CD4-positive, alpha-beta memory T cell (primary cell): Measurements from ENCODE around the gene SMDT1. TPM values are rescaled to one million over a fixed set of nuclear protein-coding genes. Genes with fewer than 3 reads are reported as not detected.
"Not testable (repeated sequence)": the region's sequence is repeated elsewhere in the genome, so short reads cannot be mapped to it uniquely, and the experiment has no call there.

Experiments
- CTCF ChIA-PET: fragments of 350-600 bp; sonication (Branson Sonifier 250); formaldehyde crosslinking; loops from one replicate; lab custom pipeline; 2021; ENCODE audit warnings: inconsistent platforms; ENCODE audit not compliant: partially characterized antibody; lab: Charles Lee
- POLR2A ChIA-PET: fragments of 350-600 bp; sonication (Branson Sonifier 250); formaldehyde crosslinking; loops from one replicate; lab custom pipeline; 2021; ENCODE audit not compliant: partially characterized antibody; lab: Charles Lee
- DNase-seq, 5 donors: peaks; one replicate each; pipeline versions ENCODE4 v3.0.0 to v3.0.0-alpha.2; 2020 to 2022; ENCODE audit warnings: mixed read lengths in 1 of 5
- H3K27ac ChIP-seq: one replicate; pipeline ENCODE4 v1.7.0; 2013; ENCODE audit warnings: low read depth, low read length
- H3K27me3 ChIP-seq: 2 replicates; pipeline ENCODE4 v1.7.0; 2013; ENCODE audit warnings: mild to moderate bottlenecking, low read length, moderate library complexity; ENCODE audit not compliant: insufficient read depth
- H3K36me3 ChIP-seq: 2 replicates; pipeline ENCODE4 v1.7.0; 2013; ENCODE audit warnings: mild to moderate bottlenecking, low read length, moderate library complexity; ENCODE audit not compliant: insufficient read depth
- H3K4me1 ChIP-seq: 2 replicates; pipeline ENCODE4 v1.7.0; 2013; ENCODE audit warnings: mild to moderate bottlenecking, low read length, moderate library complexity; ENCODE audit not compliant: insufficient read depth
- H3K4me3 ChIP-seq, 2 donors: one replicate each; pipeline ENCODE4 v1.7.0; 2013; ENCODE audit warnings: low read length in 2 of 2, mild to moderate bottlenecking in 1 of 2
- H3K9me3 ChIP-seq, 2 donors: one replicate each; pipeline ENCODE4 v1.7.0; 2013; ENCODE audit warnings: low read length in 2 of 2, control low read depth in 1 of 2; ENCODE audit not compliant: control insufficient read depth in 1 of 2
- H3K27ac Mint-ChIP-seq, 7 donors: one replicate each; pipeline ENCODE4 v1.8.0; 2020 to 2021; ENCODE audit warnings: mixed read lengths in 7 of 7, mild to moderate bottlenecking in 6 of 7, inconsistent platforms in 3 of 7, moderate library complexity in 3 of 7
- H3K27me3 Mint-ChIP-seq, 2 donors: one replicate each; pipeline ENCODE4 v1.8.0; 2020 to 2021; ENCODE audit warnings: mixed read lengths in 2 of 2
- H3K36me3 Mint-ChIP-seq, 2 donors: one replicate each; pipeline ENCODE4 v1.8.0; 2020 to 2021; ENCODE audit warnings: mixed read lengths in 2 of 2, inconsistent platforms in 1 of 2, mild to moderate bottlenecking in 1 of 2
- H3K4me1 Mint-ChIP-seq, 4 donors: one replicate each; pipeline ENCODE4 v1.8.0; 2020 to 2021; ENCODE audit warnings: mixed read lengths in 4 of 4, mild to moderate bottlenecking in 1 of 4
- H3K4me3 Mint-ChIP-seq, 8 donors: one replicate each; pipeline ENCODE4 v1.8.0; 2020 to 2021; ENCODE audit warnings: mixed read lengths in 8 of 8, mild to moderate bottlenecking in 7 of 8, moderate library complexity in 6 of 8, inconsistent platforms in 3 of 8
- H3K9me3 Mint-ChIP-seq, 8 donors: one replicate each; pipeline ENCODE4 v1.8.0; 2020 to 2021; ENCODE audit warnings: mixed read lengths in 8 of 8, mild to moderate bottlenecking in 5 of 8, inconsistent platforms in 3 of 8, moderate library complexity in 1 of 8
- intact Hi-C: fragments of 100-400 bp; cut with micrococcal nuclease; formaldehyde crosslinking; loops from one replicate; pipeline ENCODE4 v1.15.1; 2023
- polyA plus RNA-seq, 2 donors: library from polyadenylated mRNA; unstranded; fragments of 300-500 nt; fragmentation: Illumina TruSeq; gene quantifications; one replicate each; pipeline ENCODE4 v1.2.3, GENCODE V29; 2021
- total RNA-seq, 2 experiments: library from RNA; stranded (reverse); gene quantifications; one replicate each; pipeline ENCODE4 v1.2.3, GENCODE V29; 2021

The SMDT1 gene
- total and polyA plus RNA-seq, 4 experiments from 2014 or later: 101 to 279 (median 139) TPM

GRCh38 chr22:42116848-42117424, 37.4 kb downstream of the SMDT1 start:
- H3K27me3 ChIP-seq: no peaks in the 10 kb centered on the region
- DNase-seq: no peak
- ChIA-PET POLR2A (interaction anchor here (0.8 to 1.8 kb wide), 2 partner anchors 26 to 37 kb away, joined by 3 to 5 read pairs; partner anchors contain the start of gene SMDT1), CTCF (interaction anchor here (0.6 to 3.0 kb wide), 3 partner anchors 26 to 338 kb away, joined by 3 to 23 read pairs (median 7); partner anchors contain the start of gene NDUFA6)
- peak overlapping the region in 3 of 7 donors; percentile 17 to 83 (median 29) for H3K27ac Mint-ChIP-seq
- intact Hi-C loops: no loop called here
- H3K4me1 Mint-ChIP-seq: peaks cover 21 to 42% (median 32%) of the 10 kb centered on the region in 4 donors
- H3K36me3 Mint-ChIP-seq: peaks cover 10% of the 10 kb centered on the region in 2 donors
- H3K4me1 ChIP-seq: peaks cover 30% of the 10 kb centered on the region
- H3K4me3 Mint-ChIP-seq: peak overlapping the region in 1 of 8 donors; percentile 15
- H3K4me3 ChIP-seq: no peak overlapping the region
- H3K9me3 Mint-ChIP-seq: peaks cover 0 to 34% (median 24%) of the 10 kb centered on the region in 8 donors
- no peaks in the 10 kb centered on the region for H3K36me3 ChIP-seq
- peaks cover 0 to 18% of the 10 kb centered on the region in 2 donors for H3K9me3 ChIP-seq
- no peaks in the 10 kb centered on the region for H3K27me3 Mint-ChIP-seq
- H3K27ac ChIP-seq: no peak overlapping the region

DNA sequence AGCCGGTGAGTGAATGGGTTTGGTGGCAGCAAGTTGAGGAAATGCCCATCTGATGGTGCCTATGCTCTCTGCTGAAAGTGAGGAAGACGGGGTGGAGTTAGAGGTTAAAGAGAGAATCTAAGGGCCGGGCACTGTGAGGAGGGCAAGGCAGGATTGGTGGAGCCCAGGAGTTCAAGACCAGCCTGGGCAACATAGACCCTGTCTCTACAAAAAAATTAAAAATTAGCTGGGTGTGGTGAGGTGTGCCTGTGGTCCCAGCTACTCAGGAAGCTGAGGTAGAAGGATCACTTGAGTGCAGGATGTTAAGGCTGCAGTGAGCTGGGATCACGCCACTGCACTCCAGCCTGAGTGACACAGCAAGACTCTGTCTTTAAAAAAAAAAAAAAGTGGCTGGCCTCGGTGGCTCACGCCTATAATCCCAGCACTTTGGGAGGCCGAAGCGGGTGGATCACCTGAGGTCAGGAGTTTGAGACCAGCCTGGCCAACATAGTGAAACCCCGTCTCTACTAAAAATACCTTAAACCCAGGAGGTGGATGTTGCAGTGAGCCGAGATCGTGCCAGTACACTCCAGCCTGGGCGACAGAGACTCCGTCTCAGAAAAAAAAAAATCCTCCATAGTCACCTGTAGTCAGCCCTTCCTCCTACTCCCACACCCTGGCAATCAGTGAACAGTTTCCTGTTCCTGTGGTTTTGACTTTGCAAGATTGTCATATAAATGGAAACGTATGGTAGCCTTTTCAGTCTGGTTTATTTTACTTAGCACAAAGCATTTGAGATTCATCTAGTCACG, 40.9 kb downstream of the SMDT1 start:
- Histone ChIP-seq H3K4me1 (peaks cover 34% of the 10 kb centered on the region), H3K27ac (peak overlapping the region; percentile 46), H3K4me3 (peak overlapping the region; percentile 12 to 30)
- POLR2A ChIA-PET: interaction anchor here (1.1 to 1.6 kb wide), 3 partner anchors 30 to 317 kb away, joined by 3 to 7 read pairs (median 5); partner anchors contain the start of genes NDUFA6 and SMDT1
- not testable (repeated sequence) for H3K27me3 ChIP-seq, H3K36me3 ChIP-seq, H3K36me3 Mint-ChIP-seq, H3K27me3 Mint-ChIP-seq, H3K9me3 ChIP-seq
- peaks cover 0 to 17% (median 11%) of the 10 kb centered on the region in 8 donors for H3K9me3 Mint-ChIP-seq
- peak; percentile 59 to 73 (median 62) for DNase-seq
- intact Hi-C loops: loop anchor here (2.0 kb wide), 1 partner anchor 30 kb away; the partner anchor contains the start of gene NDUFA6
- CTCF ChIA-PET: interaction anchor here (1.6 kb wide), 1 partner anchor 29 kb away, joined by 7 read pairs; the partner anchor contains the start of gene NDUFA6
- peak overlapping the region; percentile 75 to 92 (median 86) for H3K4me3 Mint-ChIP-seq
- H3K27ac Mint-ChIP-seq: peak overlapping the region; percentile 75 to 97 (median 90)
- H3K4me1 Mint-ChIP-seq: peaks cover 23 to 48% (median 37%) of the 10 kb centered on the region in 4 donors

DNA sequence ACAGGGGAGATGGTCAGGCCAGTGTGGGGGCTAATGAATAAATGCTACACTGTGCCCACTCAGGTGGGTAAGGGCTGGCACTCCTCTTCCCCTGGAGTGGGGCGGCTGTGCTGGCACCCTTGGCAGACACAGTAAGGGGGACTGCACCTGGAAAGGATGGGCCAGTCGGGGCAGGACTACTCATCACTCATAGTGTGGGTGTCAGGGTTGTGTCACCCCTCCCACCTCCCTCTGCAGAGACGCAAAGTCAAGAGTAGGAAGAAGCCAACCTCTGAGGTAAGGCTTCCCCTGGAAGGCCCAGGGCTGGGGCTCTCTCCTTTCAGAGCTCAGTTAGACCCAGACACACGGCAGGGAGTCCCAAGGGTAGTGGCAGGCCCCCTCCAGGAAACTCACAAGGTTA, 44.0 kb downstream of the SMDT1 start:
- H3K4me1 ChIP-seq: peaks cover 34% of the 10 kb centered on the region
- DNase-seq, H3K36me3 ChIP-seq, H3K27ac Mint-ChIP-seq, H3K27me3 Mint-ChIP-seq, CTCF ChIA-PET, intact Hi-C loops, H3K4me3 ChIP-seq, H3K4me3 Mint-ChIP-seq, H3K27ac ChIP-seq, H3K27me3 ChIP-seq, H3K36me3 Mint-ChIP-seq, H3K9me3 Mint-ChIP-seq, POLR2A ChIA-PET, H3K9me3 ChIP-seq: not testable (repeated sequence)
- peaks cover 23 to 40% (median 32%) of the 10 kb centered on the region in 4 donors for H3K4me1 Mint-ChIP-seq

- peaks cover 0 to 2% of the 10 kb centered on the region in 2 donors for H3K36me3 Mint-ChIP-seq
- H3K4me3 Mint-ChIP-seq: no peak overlapping the region
- intact Hi-C loops: no loop called here
- POLR2A ChIA-PET: no interaction called here
- no peaks in the 10 kb centered on the region for H3K9me3 Mint-ChIP-seq
- H3K27me3 Mint-ChIP-seq: no peaks in the 10 kb centered on the region
- DNase-seq: no peak
- H3K4me1 ChIP-seq: no peaks in the 10 kb centered on the region
- no peak overlapping the region for H3K27ac ChIP-seq
- H3K9me3 ChIP-seq: no peaks in the 10 kb centered on the region
- no peak overlapping the region for H3K27ac Mint-ChIP-seq
- H3K36me3 ChIP-seq: no peaks in the 10 kb centered on the region
- no peaks in the 10 kb centered on the region for H3K27me3 ChIP-seq
- H3K4me3 ChIP-seq: no peak overlapping the region
- peaks cover 0 to 2% (median 0%) of the 10 kb centered on the region in 4 donors for H3K4me1 Mint-ChIP-seq
- CTCF ChIA-PET: no interaction called here
These were observed 48.1 kb downstream of the SMDT1 start for GRCh38 chr22:42127606-42128005.

DNA sequence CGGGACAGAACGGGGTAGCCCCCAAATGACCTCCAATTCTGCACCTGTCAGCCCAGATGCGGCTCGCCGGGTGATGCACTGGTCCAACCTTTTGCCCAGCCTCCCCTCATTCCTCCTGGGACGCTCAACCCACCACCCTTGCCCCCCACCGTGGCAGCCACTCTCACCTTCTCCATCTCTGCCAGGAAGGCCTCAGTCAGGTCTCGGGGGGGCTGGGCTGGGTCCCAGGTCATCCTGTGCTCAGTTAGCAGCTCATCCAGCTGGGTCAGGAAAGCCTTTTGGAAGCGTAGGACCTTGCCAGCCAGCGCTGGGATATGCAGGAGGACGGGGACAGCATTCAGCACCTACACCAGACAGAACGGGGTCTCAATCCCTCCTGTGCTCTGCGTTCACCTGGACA, 48.5 kb downstream of the SMDT1 start:
- CTCF ChIA-PET: not testable (repeated sequence)

GRCh38 chr22:42128776-42129694, 49.5 kb downstream of the SMDT1 start:
- H3K9me3 ChIP-seq, CTCF ChIA-PET, H3K4me3 Mint-ChIP-seq, H3K36me3 Mint-ChIP-seq, H3K4me1 ChIP-seq, H3K36me3 ChIP-seq, POLR2A ChIA-PET, DNase-seq, H3K27ac ChIP-seq, H3K4me3 ChIP-seq, H3K9me3 Mint-ChIP-seq, H3K27me3 ChIP-seq, H3K27me3 Mint-ChIP-seq, H3K4me1 Mint-ChIP-seq, intact Hi-C loops: not testable (repeated sequence)
- peak overlapping the region in 1 of 7 donors; percentile 35 for H3K27ac Mint-ChIP-seq

More for the DNA sequence above, 48.5 kb downstream of the SMDT1 start:
- H3K27me3 Mint-ChIP-seq, H3K9me3 ChIP-seq, H3K27ac ChIP-seq, H3K4me1 Mint-ChIP-seq, POLR2A ChIA-PET, intact Hi-C loops, H3K27me3 ChIP-seq, H3K36me3 ChIP-seq, H3K4me1 ChIP-seq, H3K4me3 ChIP-seq, DNase-seq, H3K4me3 Mint-ChIP-seq, H3K9me3 Mint-ChIP-seq, H3K36me3 Mint-ChIP-seq: not testable (repeated sequence)
- H3K27ac Mint-ChIP-seq: peak overlapping the region in 2 of 7 donors; percentile 18 to 78
